T47D (cell line): ENCODE data around the gene NPAS4.
"Not testable (repeated sequence)": the region's sequence is repeated elsewhere in the genome, so short reads cannot be mapped to it uniquely, and the experiment has no call there.

Experiments used
- DNase-seq, 2 experiments: peaks; one replicate each; pipeline versions ENCODE4 v3.0.0 to v3.0.0-alpha.2; 2011 to 2012; ENCODE audit warnings: low read depth in 1 of 2, low spot score in 1 of 2
- JUND ChIP-seq: IDR thresholded peaks from 2 replicates; pipeline ENCODE4 v1.6.1; 2012; ENCODE audit warnings: low read depth
- in situ Hi-C: cut with HindIII; loops from 2 replicates; pipeline ENCODE4 v1.10.0; 2016; ENCODE audit warnings: low sequenced_read_pairs, low pct_unique_long_range_greater_than_20kb

The NPAS4 gene

DNA sequence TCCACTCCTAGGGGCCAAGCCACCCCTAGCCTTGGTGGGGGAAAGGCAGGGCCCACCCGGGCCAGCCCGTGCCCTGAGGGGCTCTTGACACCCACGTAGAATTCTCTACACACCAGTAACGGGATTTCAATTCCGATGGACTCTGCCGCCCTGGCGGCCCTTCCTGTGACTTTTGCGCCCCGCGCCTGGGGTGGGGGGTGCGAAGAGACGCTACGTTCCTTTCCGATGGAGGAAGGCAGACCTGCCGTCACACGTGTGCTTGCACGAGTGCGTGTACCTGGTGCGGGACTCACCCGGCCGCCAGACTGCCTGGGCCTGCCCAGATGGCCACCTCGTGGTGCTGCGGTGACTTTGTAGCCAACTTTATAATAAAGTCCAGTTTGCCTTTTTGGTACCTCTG, 5.5 kb downstream of the NPAS4 start:
- TF ChIP-seq JUND = no peak
- in situ Hi-C loops = no loop called here
- no peak for DNase-seq

GRCh38 chr11:66428933-66429332, 8.1 kb downstream of the NPAS4 start:
- no peak for TF ChIP-seq JUND
- no peak for DNase-seq
- in situ Hi-C loops = no loop called here

GRCh38 chr11:66429983-66430602, 9.3 kb downstream of the NPAS4 start:
- in situ Hi-C loops = no loop called here
- no peak for TF ChIP-seq JUND
- DNase-seq = peak; percentile 79 to 81

DNA sequence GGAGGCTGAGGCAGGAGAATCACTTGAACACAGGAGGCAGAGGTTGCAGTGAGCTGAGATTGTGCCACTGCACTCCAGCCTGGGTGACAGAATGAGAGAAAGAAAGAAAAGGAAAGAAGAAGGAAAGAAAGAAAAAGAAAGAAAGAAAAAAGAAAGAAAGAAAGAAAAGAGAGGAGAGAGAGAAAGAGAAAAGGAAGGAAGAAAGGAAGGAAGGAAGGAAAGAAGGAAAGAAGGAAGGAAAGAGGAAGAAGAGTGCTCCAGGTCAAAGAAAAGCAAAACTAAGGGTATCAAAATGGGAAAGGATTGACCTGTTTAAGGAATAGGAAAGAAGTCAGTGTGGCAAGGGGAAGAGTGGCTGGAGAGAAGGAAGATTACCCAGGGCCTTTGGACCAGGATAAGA, 10.5 kb downstream of the NPAS4 start:
- in situ Hi-C loops, DNase-seq: not testable (repeated sequence)

- DNase-seq, in situ Hi-C loops: not testable (repeated sequence)
Measured at GRCh38 chr11:66431871-66432329, 11.1 kb downstream of the NPAS4 start.

DNA sequence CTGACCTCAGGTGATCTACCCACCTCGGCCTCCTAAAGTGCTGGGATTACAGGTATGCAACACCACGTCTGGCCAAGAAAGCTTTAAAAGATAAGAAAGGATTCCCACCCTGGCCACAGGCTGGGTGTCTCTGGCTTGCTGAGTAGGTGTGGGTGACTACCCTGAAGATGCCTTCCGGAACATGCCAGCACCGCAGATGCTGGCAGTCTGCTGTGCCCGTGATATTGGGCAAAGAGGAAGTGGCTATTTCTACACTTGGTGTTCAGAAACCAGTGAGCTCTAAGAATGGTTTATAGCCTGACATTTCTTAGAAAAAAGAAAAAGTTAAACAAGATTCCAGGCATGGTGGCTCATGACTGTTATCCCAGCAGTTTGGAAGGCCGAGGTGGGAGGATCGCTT, 11.8 kb downstream of the NPAS4 start:
- in situ Hi-C loops = no loop called here
- DNase-seq = no peak
- no peak for TF ChIP-seq JUND

- in situ Hi-C loops = no loop called here
- no peak for DNase-seq
- no peak for TF ChIP-seq JUND
Measured at GRCh38 chr11:66437979-66438503, 17.2 kb downstream of the NPAS4 start.

DNA sequence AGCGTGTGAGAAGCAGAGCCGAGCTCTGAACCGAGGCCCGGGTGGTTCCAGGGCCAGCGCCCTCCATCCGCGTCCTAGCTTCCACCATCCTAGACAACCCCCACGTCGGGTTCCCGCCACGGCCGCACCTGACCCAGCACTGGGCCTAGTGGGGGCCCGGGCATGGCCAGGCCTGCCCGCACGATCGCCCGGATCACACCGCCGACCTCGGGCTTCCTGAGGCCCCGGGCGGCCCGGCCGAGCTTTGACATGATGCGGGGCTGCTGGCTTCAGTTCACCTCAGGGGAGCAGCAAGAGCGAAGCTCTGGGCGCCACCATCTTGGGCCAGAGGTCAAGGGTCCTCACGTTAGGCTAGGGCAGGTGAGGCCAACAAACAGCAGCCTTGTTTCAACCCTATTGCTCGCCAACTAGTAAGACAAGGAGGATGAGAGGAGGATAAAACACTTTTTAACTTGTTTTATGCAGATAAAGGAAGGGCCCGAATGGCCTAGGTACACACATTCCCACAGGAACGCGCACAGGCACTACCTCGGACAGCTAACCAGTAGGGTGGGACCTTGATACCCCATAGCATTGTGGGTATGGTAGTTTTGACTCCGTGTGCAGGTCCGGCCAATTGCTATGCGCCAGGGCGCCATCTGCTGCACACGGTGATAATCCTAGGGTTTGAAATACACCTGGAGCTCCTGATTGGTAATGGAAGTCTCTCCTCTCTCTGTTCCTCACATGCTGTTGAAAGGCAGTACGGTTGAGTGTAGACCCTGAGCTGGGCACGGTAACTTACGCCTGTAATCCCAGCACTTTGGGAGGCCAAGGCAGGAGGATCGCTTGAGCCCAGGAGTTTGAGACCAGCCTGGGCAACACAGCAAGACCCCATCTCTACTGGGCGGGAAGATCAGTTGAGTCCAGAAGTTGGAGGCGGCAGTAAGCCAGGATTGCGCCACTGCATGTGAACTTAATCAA, 17.9 kb downstream of the NPAS4 start, which contains the start of gene MRPL11:
MRPL11 (minus strand) TSS at position 345 of the 963 bp plus-strand sequence; CDS start at position 251, 94 bp downstream.
- in situ Hi-C loops = no loop called here
- peak; percentile 98 to 99 for DNase-seq
- no peak for TF ChIP-seq JUND

DNA sequence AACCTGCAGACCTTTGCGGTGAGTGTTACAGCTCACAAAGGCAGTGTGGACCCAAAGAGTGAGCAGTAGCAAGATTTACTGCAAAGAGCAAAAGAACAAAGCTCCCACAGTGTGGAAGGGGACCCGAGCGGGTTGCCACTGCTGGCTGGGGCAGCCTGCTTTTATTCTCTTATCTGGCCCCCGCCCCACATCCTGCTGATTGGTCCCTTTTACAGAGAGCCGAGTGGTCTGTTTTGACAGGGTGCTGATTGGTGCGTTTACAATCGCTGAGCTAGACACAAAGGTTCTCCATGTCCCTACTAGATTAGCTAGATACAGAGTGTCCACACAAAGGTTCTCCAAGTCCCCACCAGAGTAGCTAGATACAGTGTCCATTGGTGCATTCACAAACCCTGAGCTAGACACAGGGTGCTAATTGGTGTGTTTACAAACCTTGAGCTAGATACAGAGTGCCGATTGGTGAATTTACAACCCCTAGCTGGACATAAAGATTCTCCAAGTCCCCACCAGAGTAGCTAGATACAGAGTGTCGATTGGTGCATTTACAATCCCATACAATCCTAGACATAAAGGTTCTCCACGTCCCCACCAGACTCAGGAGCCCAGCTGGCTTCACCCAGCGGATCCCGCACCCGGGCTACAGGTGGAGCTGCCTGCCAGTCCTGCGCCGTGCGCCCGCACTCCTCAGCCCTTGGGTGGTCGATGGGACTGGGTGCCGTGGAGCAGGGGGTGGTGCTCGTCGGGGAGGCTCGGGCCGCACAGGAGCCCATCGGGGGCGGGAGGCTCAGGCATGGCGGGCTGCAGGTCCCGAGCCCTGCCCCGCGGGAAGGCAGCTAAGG, 19.5 kb downstream of the NPAS4 start:
- in situ Hi-C loops, DNase-seq: not testable (repeated sequence)

DNA sequence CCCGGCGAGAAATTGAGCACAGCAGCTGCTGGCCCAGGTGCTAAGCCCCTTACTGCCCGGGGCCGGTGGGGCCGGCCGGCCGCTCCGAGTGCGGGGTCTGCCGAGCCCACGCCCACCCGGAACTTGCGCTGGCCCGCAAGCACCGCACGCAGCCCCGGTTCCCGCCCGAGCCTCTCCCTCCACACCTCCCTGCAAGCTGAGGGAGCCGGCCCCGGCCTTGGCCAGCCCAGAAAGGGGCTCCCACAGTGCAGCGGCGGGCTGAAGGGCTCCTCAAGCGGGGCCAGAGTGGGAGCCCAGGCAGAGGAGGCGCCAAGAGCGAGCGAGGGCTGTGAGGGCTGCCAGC, 20.1 kb downstream of the NPAS4 start:
- in situ Hi-C loops, DNase-seq: not testable (repeated sequence)

DNA sequence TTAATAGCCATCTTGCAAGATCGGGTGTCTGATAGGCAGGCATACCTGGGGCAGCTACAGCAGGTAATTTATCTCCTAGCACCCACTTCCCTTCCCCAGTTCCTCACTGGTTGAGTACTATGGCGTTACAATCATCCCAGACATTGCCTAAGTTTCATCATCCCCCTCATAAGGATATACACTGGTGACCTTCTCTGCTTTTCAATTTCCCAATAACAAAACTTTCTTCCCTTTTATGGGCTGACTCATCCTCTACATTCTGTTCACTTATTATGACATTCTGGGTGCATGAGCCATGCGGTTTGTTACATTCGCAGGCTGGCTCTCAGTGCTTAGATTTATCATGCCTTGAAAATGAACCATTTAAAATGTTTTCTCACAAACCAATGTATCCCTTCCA, 22.8 kb downstream of the NPAS4 start:
- DNase-seq = no peak
- TF ChIP-seq JUND = no peak
- in situ Hi-C loops = no loop called here

DNA sequence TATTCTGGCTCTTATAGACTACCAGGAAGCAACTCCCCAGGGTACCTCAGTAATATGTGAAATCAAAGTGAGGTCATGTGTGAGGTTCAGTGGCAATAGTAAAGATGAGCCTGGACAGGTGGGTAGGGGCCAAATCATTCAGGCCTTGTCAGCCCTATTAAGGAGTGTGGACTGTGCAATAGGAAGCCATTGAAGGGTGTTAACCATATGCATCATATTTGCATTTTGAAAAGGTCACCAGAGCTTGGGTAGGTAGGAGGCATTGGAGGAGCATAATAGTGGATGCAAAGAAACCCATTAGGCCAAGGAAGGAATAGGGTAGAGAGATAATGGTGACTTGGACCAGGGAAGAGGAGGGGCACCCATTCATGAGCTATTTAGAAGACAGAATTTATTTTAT, 26.2 kb downstream of the NPAS4 start:
- no peak for DNase-seq
- no peak for TF ChIP-seq JUND
- in situ Hi-C loops = no loop called here
